NOMO-1 treated with DMSO at 0.1 percent for 48 hours (cell line): ENCODE data around the gene PFKFB3.
"Not testable (repeated sequence)": the region's sequence is repeated elsewhere in the genome, so short reads cannot be mapped to it uniquely, and the experiment has no call there.

Experiments used
- DNase-seq: peaks from one replicate; lab custom pipeline; 2025; ENCODE audit not compliant: unreplicated experiment; lab: John Stamatoyannopoulos, UW

The PFKFB3 gene

GRCh38 chr10:6201516-6201975 is 1.2 kb upstream of the PFKFB3 start:
- DNase-seq: peak; percentile 57

- no peak for DNase-seq
Measured at GRCh38 chr10:6202098-6202683, 541 bp upstream of the PFKFB3 start.

- DNase-seq: peak; percentile 59
Measured at GRCh38 chr10:6203331-6204062, 765 bp downstream of the PFKFB3 start.

GRCh38 chr10:6204063-6204340 is 1.3 kb downstream of the PFKFB3 start:
- no peak for DNase-seq

- DNase-seq: peak; percentile 12
Measured at GRCh38 chr10:6204341-6205191, 1.8 kb downstream of the PFKFB3 start.

GRCh38 chr10:6206486-6206885 is 3.8 kb downstream of the PFKFB3 start:
- not testable (repeated sequence) for DNase-seq

- DNase-seq: peak; percentile 18
Measured at GRCh38 chr10:6207658-6208057, 4.9 kb downstream of the PFKFB3 start.

- DNase-seq: no peak
Measured at GRCh38 chr10:6208799-6209235, 6.1 kb downstream of the PFKFB3 start.

- DNase-seq: no peak
Measured at GRCh38 chr10:6211341-6211670, 8.6 kb downstream of the PFKFB3 start.

GRCh38 chr10:6211671-6212635 is 9.2 kb downstream of the PFKFB3 start:
- DNase-seq: no peak

GRCh38 chr10:6212806-6213205 is 10.1 kb downstream of the PFKFB3 start:
- DNase-seq: no peak

- no peak for DNase-seq
Measured at GRCh38 chr10:6213257-6213905, 10.6 kb downstream of the PFKFB3 start.

- no peak for DNase-seq
Measured at GRCh38 chr10:6213908-6214307, 11.2 kb downstream of the PFKFB3 start.

GRCh38 chr10:6214612-6215011 is 11.9 kb downstream of the PFKFB3 start:
- no peak for DNase-seq

- DNase-seq: no peak
Measured at GRCh38 chr10:6215241-6215640, 12.5 kb downstream of the PFKFB3 start.

- no peak for DNase-seq
Measured at GRCh38 chr10:6215683-6216484, 13.2 kb downstream of the PFKFB3 start.

- DNase-seq: no peak
Measured at GRCh38 chr10:6216916-6217315, 14.2 kb downstream of the PFKFB3 start.

- DNase-seq: no peak
Measured at GRCh38 chr10:6217611-6218010, 14.9 kb downstream of the PFKFB3 start.

GRCh38 chr10:6218692-6219493 is 16.2 kb downstream of the PFKFB3 start:
- no peak for DNase-seq
